ENCODE results near the gene ANO3. TPM values are rescaled to one million over a fixed set of nuclear protein-coding genes. Genes with fewer than 3 reads are reported as not detected.

ANO3 gene
- total RNA-seq, 1 experiment from 2014 or later: not detected

- no peaks in the 10 kb centered on the region for H3K4me1 ChIP-seq (replicated peaks)
- H3K27ac ChIP-seq: no peak overlapping the region
- H3K4me3 ChIP-seq: no peak overlapping the region
- H3K9me3 ChIP-seq (replicated peaks): no peaks in the 10 kb centered on the region
- no peak for DNase-seq (ENCODE audit: low read depth in 1 of 2, low spot score in 2 of 2)
- no peaks in the 10 kb centered on the region for H3K36me3 ChIP-seq
- 0 out of 2 replicates have a peak, but pooled peaks cover 4% of the 10 kb centered on the region for H3K27me3 ChIP-seq (replicated peaks)
Observed at GRCh38 chr11:26480041-26480440, 148.1 kb downstream of the ANO3 start.

DNA sequence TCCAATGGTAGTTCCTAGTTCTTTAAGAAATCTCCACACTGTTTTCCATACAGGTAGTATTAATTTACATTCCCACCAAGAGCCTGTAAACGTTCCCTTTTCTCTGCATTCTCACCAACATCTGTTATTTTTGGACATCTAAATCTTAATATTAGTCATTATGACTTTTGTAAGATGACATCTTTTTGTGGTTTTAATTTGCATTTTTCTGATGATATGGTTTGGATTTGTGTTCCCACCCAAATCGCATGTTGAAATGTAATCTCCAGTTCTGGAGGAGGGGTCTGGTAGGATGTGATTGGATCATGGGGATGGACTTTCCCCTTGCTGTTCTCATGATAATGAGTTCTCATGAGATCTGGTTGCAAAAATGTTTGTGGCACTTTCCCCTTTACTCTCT, 151.2 kb downstream of the ANO3 start:
- Histone ChIP-seq H3K4me1 (replicated peaks) (no peaks in the 10 kb centered on the region), H3K9me3 (replicated peaks) (no peaks in the 10 kb centered on the region), H3K27me3 (replicated peaks) (0 out of 2 replicates have a peak, but pooled peaks cover 4% of the 10 kb centered on the region), H3K4me3 (no peak overlapping the region), H3K27ac (no peak overlapping the region), H3K36me3 (no peaks in the 10 kb centered on the region)
- no peak for DNase-seq (ENCODE audit: low read depth in 1 of 2, low spot score in 2 of 2)

DNA sequence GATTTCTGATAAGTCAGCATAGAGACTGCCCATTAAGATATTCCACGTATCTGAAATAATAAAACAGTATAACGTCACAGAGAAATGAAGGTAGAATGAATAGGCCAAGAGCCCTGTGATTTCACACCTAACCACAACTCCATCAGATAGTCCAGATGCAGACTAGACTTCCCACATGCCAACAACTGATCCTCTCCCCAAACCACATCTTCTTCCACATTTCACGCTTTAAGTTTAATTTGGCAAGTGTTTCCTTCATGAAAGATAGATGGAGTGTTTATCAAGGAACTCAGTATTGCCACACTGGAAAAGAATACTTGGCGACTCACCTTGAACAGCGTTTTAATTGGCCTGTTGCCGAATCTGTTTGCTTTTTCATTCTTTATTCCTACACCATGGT, 158.6 kb downstream of the ANO3 start:
- no peak overlapping the region for H3K4me3 ChIP-seq
- no peak for DNase-seq (ENCODE audit: low read depth in 1 of 2, low spot score in 2 of 2)
- H3K9me3 ChIP-seq (replicated peaks): no peaks in the 10 kb centered on the region
- H3K4me1 ChIP-seq (replicated peaks): no peaks in the 10 kb centered on the region
- H3K27me3 ChIP-seq (replicated peaks): no peaks in the 10 kb centered on the region
- no peak overlapping the region for H3K27ac ChIP-seq
- no peaks in the 10 kb centered on the region for H3K36me3 ChIP-seq

DNA sequence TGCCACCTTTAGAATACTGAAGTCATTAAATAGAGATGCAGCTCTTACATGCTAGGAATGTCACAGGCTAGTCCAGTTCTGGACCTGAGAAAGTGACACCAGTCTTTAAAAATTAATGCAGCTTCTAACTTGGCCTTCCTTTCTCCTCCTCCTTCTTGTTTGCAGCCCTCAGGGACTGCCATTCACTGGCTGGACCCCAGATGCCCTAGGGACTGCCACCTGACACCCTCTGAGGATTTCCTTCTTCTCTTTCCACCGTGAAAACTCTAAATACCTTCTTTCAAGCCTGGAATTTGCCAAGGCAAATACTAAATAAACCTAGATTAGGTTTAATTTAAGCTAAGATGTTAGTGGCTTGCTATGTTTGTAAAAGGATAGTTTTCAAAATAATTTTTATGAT, 161.7 kb downstream of the ANO3 start:
- Histone ChIP-seq H3K4me3 (no peak overlapping the region), H3K36me3 (no peaks in the 10 kb centered on the region), H3K4me1 (replicated peaks) (no peaks in the 10 kb centered on the region), H3K27ac (no peak overlapping the region), H3K9me3 (replicated peaks) (no peaks in the 10 kb centered on the region), H3K27me3 (replicated peaks) (no peaks in the 10 kb centered on the region)
- no peak for DNase-seq (ENCODE audit: low read depth in 1 of 2, low spot score in 2 of 2)

GRCh38 chr11:26507229-26507628, 175.3 kb downstream of the ANO3 start:
- no peak for DNase-seq (ENCODE audit: low read depth in 1 of 2, low spot score in 2 of 2)
- Histone ChIP-seq H3K4me3 (no peak overlapping the region), H3K27ac (no peak overlapping the region), H3K4me1 (replicated peaks) (no peaks in the 10 kb centered on the region), H3K27me3 (replicated peaks) (no peaks in the 10 kb centered on the region), H3K36me3 (no peaks in the 10 kb centered on the region), H3K9me3 (replicated peaks) (no peaks in the 10 kb centered on the region)

DNA sequence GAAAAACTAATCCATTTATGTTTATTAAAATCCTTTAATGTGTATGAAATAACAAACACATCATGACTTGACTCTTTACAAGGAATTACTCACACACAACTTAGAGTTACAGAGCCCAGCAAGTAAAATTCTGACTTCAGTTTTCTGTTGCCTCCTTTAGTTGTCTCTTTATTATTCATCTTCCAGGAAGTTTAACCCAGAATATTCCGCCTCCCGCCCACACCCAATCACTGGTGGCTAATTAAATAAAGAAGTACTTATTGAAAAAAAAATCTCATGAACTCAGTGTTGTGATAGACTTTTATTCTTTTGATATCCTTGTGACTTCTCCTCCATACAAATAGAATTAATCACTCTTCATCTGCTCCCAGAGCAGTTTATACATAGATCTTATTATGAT, 178.2 kb downstream of the ANO3 start:
- Histone ChIP-seq H3K4me3 (no peak overlapping the region), H3K27me3 (replicated peaks) (0 out of 2 replicates have a peak, but pooled peaks cover 3% of the 10 kb centered on the region), H3K36me3 (no peaks in the 10 kb centered on the region), H3K4me1 (replicated peaks) (no peaks in the 10 kb centered on the region), H3K27ac (no peak overlapping the region), H3K9me3 (replicated peaks) (no peaks in the 10 kb centered on the region)
- no peak for DNase-seq (ENCODE audit: low read depth in 1 of 2, low spot score in 2 of 2)

- no peaks in the 10 kb centered on the region for H3K36me3 ChIP-seq
- no peaks in the 10 kb centered on the region for H3K9me3 ChIP-seq (replicated peaks)
- H3K4me3 ChIP-seq: no peak overlapping the region
- no peaks in the 10 kb centered on the region for H3K4me1 ChIP-seq (replicated peaks)
- no peak for DNase-seq (ENCODE audit: low read depth in 1 of 2, low spot score in 2 of 2)
- 0 out of 2 replicates have a peak, but pooled peaks cover 3% of the 10 kb centered on the region for H3K27me3 ChIP-seq (replicated peaks)
- H3K27ac ChIP-seq: no peak overlapping the region
Observed at GRCh38 chr11:26510756-26511155, 178.8 kb downstream of the ANO3 start.

GRCh38 chr11:26512196-26512595, 180.3 kb downstream of the ANO3 start:
- no peaks in the 10 kb centered on the region for H3K36me3 ChIP-seq
- DNase-seq (ENCODE audit: low read depth in 1 of 2, low spot score in 2 of 2): no peak
- H3K4me3 ChIP-seq: no peak overlapping the region

GRCh38 chr11:26519469-26519868, 187.5 kb downstream of the ANO3 start:
- DNase-seq (ENCODE audit: low read depth in 1 of 2, low spot score in 2 of 2): no peak
- Histone ChIP-seq H3K4me1 (replicated peaks) (no peaks in the 10 kb centered on the region), H3K36me3 (no peaks in the 10 kb centered on the region), H3K27ac (no peak overlapping the region), H3K27me3 (replicated peaks) (no peaks in the 10 kb centered on the region), H3K9me3 (replicated peaks) (no peaks in the 10 kb centered on the region; the same call in 1 of the 2 replicates), H3K4me3 (no peak overlapping the region)

More at GRCh38 chr11:26512196-26512595, 180.3 kb downstream of the ANO3 start:
- 0 out of 2 replicates have a peak, but pooled peaks cover 3% of the 10 kb centered on the region for H3K27me3 ChIP-seq (replicated peaks)
- H3K27ac ChIP-seq: no peak overlapping the region
- H3K4me1 ChIP-seq (replicated peaks): no peaks in the 10 kb centered on the region
- no peaks in the 10 kb centered on the region for H3K9me3 ChIP-seq (replicated peaks)

GRCh38 chr11:26522912-26523610, 191.1 kb downstream of the ANO3 start:
- no peak for DNase-seq (ENCODE audit: low read depth in 1 of 2, low spot score in 2 of 2)

GRCh38 chr11:26527685-26528084, 195.8 kb downstream of the ANO3 start:
- Histone ChIP-seq H3K9me3 (replicated peaks) (no peaks in the 10 kb centered on the region; the same call in 1 of the 2 replicates), H3K36me3 (no peaks in the 10 kb centered on the region)

More at GRCh38 chr11:26522912-26523610, 191.1 kb downstream of the ANO3 start:
- Histone ChIP-seq H3K4me1 (replicated peaks) (no peaks in the 10 kb centered on the region), H3K27ac (no peak overlapping the region), H3K27me3 (replicated peaks) (no peaks in the 10 kb centered on the region), H3K4me3 (no peak overlapping the region), H3K9me3 (replicated peaks) (no peaks in the 10 kb centered on the region; the same call in 1 of the 2 replicates), H3K36me3 (no peaks in the 10 kb centered on the region)

DNA sequence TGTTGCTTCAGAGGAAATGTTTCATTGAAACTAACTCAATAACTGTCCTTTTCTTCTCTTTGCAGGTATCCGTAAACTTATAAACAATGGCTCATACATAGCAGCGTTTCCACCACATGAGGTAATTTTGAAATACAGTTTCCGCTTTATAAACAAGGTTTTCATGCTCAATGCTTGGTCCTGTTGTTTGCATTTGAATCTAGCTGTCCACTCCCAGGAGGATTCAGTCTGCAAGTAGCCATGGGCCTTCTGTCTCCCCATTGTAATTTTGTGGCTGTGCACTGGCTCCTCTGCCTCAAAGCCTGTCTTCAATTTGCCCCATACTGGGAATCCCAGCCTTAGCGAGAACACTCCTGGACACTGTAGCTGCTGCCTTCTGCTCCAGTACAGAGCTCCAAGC, 205.4 kb downstream of the ANO3 start:
- H3K27me3 ChIP-seq (replicated peaks): no peaks in the 10 kb centered on the region; the same call in 1 of the 2 replicates
- DNase-seq (ENCODE audit: low read depth in 1 of 2, low spot score in 2 of 2): no peak
- no peak overlapping the region for H3K4me3 ChIP-seq
- no peaks in the 10 kb centered on the region for H3K36me3 ChIP-seq
- H3K4me1 ChIP-seq (replicated peaks): no peaks in the 10 kb centered on the region
- no peaks in the 10 kb centered on the region for H3K9me3 ChIP-seq (replicated peaks)
- no peak overlapping the region for H3K27ac ChIP-seq

More at GRCh38 chr11:26527685-26528084, 195.8 kb downstream of the ANO3 start:
- Histone ChIP-seq H3K27ac (no peak overlapping the region), H3K27me3 (replicated peaks) (no peaks in the 10 kb centered on the region), H3K4me1 (replicated peaks) (no peaks in the 10 kb centered on the region), H3K4me3 (no peak overlapping the region)
- DNase-seq (ENCODE audit: low read depth in 1 of 2, low spot score in 2 of 2): no peak

- Histone ChIP-seq H3K36me3 (no peaks in the 10 kb centered on the region), H3K4me3 (no peak overlapping the region), H3K27ac (no peak overlapping the region), H3K4me1 (replicated peaks) (no peaks in the 10 kb centered on the region), H3K9me3 (replicated peaks) (no peaks in the 10 kb centered on the region), H3K27me3 (replicated peaks) (no peaks in the 10 kb centered on the region)
- DNase-seq (ENCODE audit: low read depth in 1 of 2, low spot score in 2 of 2): no peak
Observed at GRCh38 chr11:26539517-26539916, 207.6 kb downstream of the ANO3 start.

- no peaks in the 10 kb centered on the region for H3K27me3 ChIP-seq (replicated peaks)
Observed at GRCh38 chr11:26541870-26542269, 209.9 kb downstream of the ANO3 start.

More at GRCh38 chr11:26541870-26542269, 209.9 kb downstream of the ANO3 start:
- no peaks in the 10 kb centered on the region for H3K9me3 ChIP-seq (replicated peaks)
- H3K27ac ChIP-seq: no peak overlapping the region
- H3K4me3 ChIP-seq: no peak overlapping the region
- no peaks in the 10 kb centered on the region for H3K4me1 ChIP-seq (replicated peaks)
- no peak for DNase-seq (ENCODE audit: low read depth in 1 of 2, low spot score in 2 of 2)
- no peaks in the 10 kb centered on the region for H3K36me3 ChIP-seq

Data from SJSA1 (cell line).